Uterus (tissue), 2 donors: ENCODE measurements around the gene UQCRH.

ENCODE experiments used
- POLR2A ChIP-seq, 2 donors: fragments of 450-650 bp; IDR thresholded peaks; one replicate each; pipeline ENCODE4 v1.6.1; 2016; ENCODE audit warnings: antibody characterized with exemption in 2 of 2, mild to moderate bottlenecking in 1 of 2, moderate library complexity in 1 of 2
- TF ChIP-seq, protein P1 (sequence below), 4 experiments: fragments of 200-600 bp in 2 of 4; fragments of 450-650 bp in 2 of 4; sonication (generic) in 2 of 4; IDR thresholded peaks; one replicate each; pipeline ENCODE4 v1.5.1; 2016 to 2019; ENCODE audit warnings: antibody characterized with exemption in 4 of 4, mild to moderate bottlenecking in 2 of 4, moderate library complexity in 1 of 4

DNA sequence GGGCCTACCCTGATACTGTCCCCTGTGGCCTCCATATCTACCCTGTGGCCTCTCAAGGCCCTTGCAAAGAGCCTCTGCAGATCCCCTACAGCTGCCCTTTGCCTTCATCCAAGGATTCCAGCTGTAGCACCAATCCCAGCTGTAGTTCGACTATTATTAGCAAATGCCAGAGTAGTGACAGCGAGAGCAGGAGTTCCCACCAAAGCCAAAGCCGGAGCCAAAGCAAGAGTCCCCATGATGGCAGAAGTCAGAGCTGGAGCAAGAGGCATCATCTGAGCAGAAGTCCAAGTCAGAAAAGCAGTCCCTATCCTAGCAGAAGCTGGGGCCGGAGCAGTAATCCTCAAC is 39.8 kb downstream of the UQCRH start:
- TF ChIP-seq, protein P1, sequence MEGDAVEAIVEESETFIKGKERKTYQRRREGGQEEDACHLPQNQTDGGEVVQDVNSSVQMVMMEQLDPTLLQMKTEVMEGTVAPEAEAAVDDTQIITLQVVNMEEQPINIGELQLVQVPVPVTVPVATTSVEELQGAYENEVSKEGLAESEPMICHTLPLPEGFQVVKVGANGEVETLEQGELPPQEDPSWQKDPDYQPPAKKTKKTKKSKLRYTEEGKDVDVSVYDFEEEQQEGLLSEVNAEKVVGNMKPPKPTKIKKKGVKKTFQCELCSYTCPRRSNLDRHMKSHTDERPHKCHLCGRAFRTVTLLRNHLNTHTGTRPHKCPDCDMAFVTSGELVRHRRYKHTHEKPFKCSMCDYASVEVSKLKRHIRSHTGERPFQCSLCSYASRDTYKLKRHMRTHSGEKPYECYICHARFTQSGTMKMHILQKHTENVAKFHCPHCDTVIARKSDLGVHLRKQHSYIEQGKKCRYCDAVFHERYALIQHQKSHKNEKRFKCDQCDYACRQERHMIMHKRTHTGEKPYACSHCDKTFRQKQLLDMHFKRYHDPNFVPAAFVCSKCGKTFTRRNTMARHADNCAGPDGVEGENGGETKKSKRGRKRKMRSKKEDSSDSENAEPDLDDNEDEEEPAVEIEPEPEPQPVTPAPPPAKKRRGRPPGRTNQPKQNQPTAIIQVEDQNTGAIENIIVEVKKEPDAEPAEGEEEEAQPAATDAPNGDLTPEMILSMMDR (IDR thresholded peaks at IDR 0.05), result no peak
- no peak for TF ChIP-seq POLR2A (IDR thresholded peaks at IDR 0.05)
